ENCODE results near the gene SEL1L.
"Not testable (repeated sequence)": the region's sequence is repeated elsewhere in the genome, so short reads cannot be mapped to it uniquely, and the experiment has no call there.

GRCh38 chr14:81429749-81430148, 103.9 kb downstream of the SEL1L start:
- TF ChIP-seq, protein P1, sequence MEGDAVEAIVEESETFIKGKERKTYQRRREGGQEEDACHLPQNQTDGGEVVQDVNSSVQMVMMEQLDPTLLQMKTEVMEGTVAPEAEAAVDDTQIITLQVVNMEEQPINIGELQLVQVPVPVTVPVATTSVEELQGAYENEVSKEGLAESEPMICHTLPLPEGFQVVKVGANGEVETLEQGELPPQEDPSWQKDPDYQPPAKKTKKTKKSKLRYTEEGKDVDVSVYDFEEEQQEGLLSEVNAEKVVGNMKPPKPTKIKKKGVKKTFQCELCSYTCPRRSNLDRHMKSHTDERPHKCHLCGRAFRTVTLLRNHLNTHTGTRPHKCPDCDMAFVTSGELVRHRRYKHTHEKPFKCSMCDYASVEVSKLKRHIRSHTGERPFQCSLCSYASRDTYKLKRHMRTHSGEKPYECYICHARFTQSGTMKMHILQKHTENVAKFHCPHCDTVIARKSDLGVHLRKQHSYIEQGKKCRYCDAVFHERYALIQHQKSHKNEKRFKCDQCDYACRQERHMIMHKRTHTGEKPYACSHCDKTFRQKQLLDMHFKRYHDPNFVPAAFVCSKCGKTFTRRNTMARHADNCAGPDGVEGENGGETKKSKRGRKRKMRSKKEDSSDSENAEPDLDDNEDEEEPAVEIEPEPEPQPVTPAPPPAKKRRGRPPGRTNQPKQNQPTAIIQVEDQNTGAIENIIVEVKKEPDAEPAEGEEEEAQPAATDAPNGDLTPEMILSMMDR (IDR thresholded peaks at IDR 0.05) = not testable (repeated sequence)
- not testable (repeated sequence) for TF ChIP-seq REST (IDR thresholded peaks at IDR 0.05; ENCODE audit: low read depth, low read length); YY1 (IDR thresholded peaks at IDR 0.05; ENCODE audit: low read depth); TAF1 (IDR thresholded peaks at IDR 0.05; ENCODE audit: borderline replicate concordance, low read depth, low read length); NRF1 (IDR thresholded peaks at IDR 0.05; ENCODE audit: low read depth, low read length); IRF3 (IDR thresholded peaks at IDR 0.05; ENCODE audit: low read depth, low read length)

Data from SK-N-SH (cell line).